ENCODE measurements around the gene F2R. TPM values are rescaled to one million over a fixed set of nuclear protein-coding genes. Genes with fewer than 3 reads are reported as not detected.

F2R gene
- total RNA-seq: 10 to 100 TPM in 1 of 4 donors, 1 to 10 TPM in 2, under 1 TPM in 1; 0.38 to 13.0 (median 4.9) TPM

DNA sequence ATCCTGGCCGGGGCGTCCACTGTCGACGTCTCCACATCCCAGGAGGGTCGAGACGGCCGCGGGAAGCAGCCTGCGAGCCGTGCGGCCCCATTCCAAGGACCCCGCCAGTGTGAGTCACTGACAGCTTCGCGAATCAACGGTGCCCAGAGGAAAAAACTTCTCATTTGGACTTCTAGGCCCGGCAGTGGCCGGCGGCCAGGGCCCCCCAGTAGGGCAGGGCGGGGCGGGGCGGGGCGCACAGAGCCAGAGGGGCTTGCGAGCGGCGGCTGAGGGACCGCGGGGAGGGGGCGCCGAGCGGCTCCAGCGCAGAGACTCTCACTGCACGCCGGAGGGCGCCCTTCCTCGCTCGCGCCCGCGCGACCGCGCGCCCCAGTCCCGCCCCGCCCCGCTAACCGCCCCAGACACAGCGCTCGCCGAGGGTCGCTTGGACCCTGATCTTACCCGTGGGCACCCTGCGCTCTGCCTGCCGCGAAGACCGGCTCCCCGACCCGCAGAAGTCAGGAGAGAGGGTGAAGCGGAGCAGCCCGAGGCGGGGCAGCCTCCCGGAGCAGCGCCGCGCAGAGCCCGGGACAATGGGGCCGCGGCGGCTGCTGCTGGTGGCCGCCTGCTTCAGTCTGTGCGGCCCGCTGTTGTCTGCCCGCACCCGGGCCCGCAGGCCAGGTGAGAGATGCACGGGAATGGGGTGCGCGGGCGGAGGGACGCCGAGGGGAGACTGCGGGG lies at the start of gene F2R:
TSS of gene F2R (plus strand) at position 391 of the 720 bp plus-strand sequence. CDS start at position 573, 182 bp downstream.
- DNase-seq: no peak
- Histone ChIP-seq H3K27me3 (peaks cover 0 to 43% (median 7%) of the 10 kb centered on the region in 4 donors), H3K4me1 (peaks cover 7 to 45% (median 10%) of the 10 kb centered on the region in 3 donors), H3K36me3 (no peaks in the 10 kb centered on the region), H3K9me3 (no peaks in the 10 kb centered on the region), H3K4me3 (peak within 1 kb of the TSS; percentile 47 to 93 (median 57)), H3K27ac (peak within 1 kb of the TSS; percentile 53 to 82 (median 66))
- intact Hi-C loops (cut with DNase I): loop anchor here (10.0 kb wide), 1 partner anchor 59 kb away; no protein-coding TSS in a partner anchor
- 0% methylated on average over 7 of the region's 82 CpGs; no CpG with 5 or more reads in 1 of the 2 donors for WGBS, 2 donors
- TF ChIP-seq POLR2A (IDR thresholded peaks at IDR 0.05): peak in 2 of 4 donors; percentile 13 to 17
- TF ChIP-seq, protein P1, sequence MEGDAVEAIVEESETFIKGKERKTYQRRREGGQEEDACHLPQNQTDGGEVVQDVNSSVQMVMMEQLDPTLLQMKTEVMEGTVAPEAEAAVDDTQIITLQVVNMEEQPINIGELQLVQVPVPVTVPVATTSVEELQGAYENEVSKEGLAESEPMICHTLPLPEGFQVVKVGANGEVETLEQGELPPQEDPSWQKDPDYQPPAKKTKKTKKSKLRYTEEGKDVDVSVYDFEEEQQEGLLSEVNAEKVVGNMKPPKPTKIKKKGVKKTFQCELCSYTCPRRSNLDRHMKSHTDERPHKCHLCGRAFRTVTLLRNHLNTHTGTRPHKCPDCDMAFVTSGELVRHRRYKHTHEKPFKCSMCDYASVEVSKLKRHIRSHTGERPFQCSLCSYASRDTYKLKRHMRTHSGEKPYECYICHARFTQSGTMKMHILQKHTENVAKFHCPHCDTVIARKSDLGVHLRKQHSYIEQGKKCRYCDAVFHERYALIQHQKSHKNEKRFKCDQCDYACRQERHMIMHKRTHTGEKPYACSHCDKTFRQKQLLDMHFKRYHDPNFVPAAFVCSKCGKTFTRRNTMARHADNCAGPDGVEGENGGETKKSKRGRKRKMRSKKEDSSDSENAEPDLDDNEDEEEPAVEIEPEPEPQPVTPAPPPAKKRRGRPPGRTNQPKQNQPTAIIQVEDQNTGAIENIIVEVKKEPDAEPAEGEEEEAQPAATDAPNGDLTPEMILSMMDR (IDR thresholded peaks at IDR 0.05): peak in 4 of 6 experiments; percentile 10 to 46 (median 34)

DNA sequence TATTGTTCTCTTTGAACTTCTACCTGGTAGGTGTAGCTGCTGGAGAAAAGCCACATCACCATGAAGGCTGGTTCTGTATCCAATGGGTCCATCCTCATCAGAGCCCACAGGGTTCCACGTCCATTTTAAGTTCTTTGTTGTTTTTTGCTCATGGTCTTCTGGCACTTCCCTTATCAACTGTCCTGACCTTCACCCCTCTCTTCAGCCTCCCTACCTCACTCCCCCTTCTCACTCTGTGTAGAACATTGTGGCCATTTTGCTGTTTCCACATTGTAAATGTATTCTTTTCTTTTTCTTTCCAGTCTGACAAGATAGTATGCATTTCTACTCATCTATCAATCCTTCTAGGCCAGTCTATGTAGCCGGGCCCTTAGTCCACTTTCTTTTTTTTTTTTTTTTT lies 48.4 kb upstream of the F2R start:
- no peak overlapping the region for H3K27ac ChIP-seq
- TF ChIP-seq, protein P1 (IDR thresholded peaks at IDR 0.05): no peak
- TF ChIP-seq POLR2A (IDR thresholded peaks at IDR 0.05): no peak
- DNase-seq: no peak
- peaks cover 0 to 5% (median 0%) of the 10 kb centered on the region in 3 donors for H3K36me3 ChIP-seq
- WGBS, 2 donors: 64 to 79% methylated on average over 2 of the region's 2 CpGs
- no peaks in the 10 kb centered on the region for H3K9me3 ChIP-seq
- no peak overlapping the region for H3K4me3 ChIP-seq
- intact Hi-C loops (cut with DNase I): no loop called here
- H3K27me3 ChIP-seq: no peaks in the 10 kb centered on the region
- H3K4me1 ChIP-seq: no peaks in the 10 kb centered on the region

DNA sequence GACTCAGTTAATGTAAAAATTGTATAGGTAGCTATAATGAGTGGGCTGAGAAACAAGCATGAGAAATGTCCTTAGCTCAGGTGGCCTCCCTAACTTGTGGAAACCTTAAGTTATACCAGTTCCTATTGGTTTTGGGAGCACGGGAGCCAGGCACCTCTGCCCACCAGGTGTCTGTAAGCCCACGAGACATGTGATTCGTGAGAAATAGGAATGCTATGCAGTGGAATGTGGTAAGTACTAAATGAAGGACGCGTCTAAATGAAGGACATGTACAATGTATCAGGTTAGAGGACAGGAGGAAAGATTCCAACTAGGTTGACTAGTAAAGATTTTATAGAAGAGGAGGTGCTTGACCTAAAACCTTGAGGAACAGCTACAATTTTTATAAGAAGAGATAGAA lies 46.7 kb upstream of the F2R start:
- TF ChIP-seq POLR2A (IDR thresholded peaks at IDR 0.05): no peak
- TF ChIP-seq, protein P1 (IDR thresholded peaks at IDR 0.05): no peak
- Histone ChIP-seq H3K4me3 (no peak overlapping the region), H3K9me3 (no peaks in the 10 kb centered on the region), H3K4me1 (no peaks in the 10 kb centered on the region), H3K27me3 (no peaks in the 10 kb centered on the region), H3K36me3 (peaks cover 0 to 5% (median 0%) of the 10 kb centered on the region in 3 donors), H3K27ac (no peak overlapping the region)
- no peak for DNase-seq
- intact Hi-C loops (cut with DNase I): no loop called here
- 93 to 100% methylated on average over 5 of the region's 5 CpGs for WGBS, 2 donors

DNA sequence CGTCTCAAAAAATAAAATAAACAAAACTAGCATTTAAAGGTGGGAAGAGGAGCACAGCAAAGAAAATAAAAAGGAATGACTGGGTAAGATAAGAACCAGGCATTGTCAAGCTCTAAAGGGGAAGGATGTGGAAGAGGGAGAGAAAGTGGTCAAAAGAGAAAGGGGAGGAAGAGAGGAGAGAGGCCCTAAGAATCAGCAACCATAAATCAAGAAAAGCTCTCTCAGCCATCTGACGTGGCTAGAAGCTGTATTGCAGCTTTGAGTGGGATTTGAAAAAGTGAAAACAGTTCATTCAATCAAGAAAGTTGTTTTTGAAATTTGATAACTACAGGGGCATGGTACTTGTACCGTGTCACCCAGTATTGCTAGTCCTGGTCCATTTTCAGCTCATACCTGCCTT lies 45.4 kb upstream of the F2R start:
- Histone ChIP-seq H3K36me3 (peaks cover 0 to 9% (median 0%) of the 10 kb centered on the region in 3 donors), H3K9me3 (no peaks in the 10 kb centered on the region), H3K27me3 (no peaks in the 10 kb centered on the region), H3K27ac (no peak overlapping the region), H3K4me3 (no peak overlapping the region), H3K4me1 (no peaks in the 10 kb centered on the region)
- TF ChIP-seq POLR2A (IDR thresholded peaks at IDR 0.05): no peak
- TF ChIP-seq, protein P1 (IDR thresholded peaks at IDR 0.05): no peak
- no peak for DNase-seq
- intact Hi-C loops (cut with DNase I): no loop called here
- 81 to 90% methylated on average over 3 of the region's 3 CpGs for WGBS, 2 donors

DNA sequence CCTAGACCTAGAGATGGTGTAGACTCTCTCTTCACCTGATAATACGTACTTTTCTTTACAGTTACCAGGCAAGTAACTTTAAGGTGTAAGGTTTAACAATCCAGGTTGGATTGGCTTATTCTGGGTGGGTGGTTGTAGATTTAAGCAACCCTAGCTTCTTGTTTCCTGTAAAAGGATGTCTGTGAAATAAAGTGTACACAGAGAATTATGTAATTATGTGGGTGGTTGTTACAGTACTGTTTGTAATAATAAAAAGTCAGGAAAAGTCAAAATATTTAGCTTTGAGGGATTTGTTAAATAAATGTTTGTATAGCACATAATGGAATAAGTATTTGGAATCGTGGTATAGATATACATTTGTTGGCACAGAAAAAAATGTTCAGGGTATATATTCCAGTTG lies 43.7 kb upstream of the F2R start:
- Histone ChIP-seq H3K27me3 (no peaks in the 10 kb centered on the region), H3K9me3 (no peaks in the 10 kb centered on the region), H3K27ac (no peak overlapping the region), H3K36me3 (peaks cover 0 to 9% (median 0%) of the 10 kb centered on the region in 3 donors), H3K4me3 (no peak overlapping the region), H3K4me1 (no peaks in the 10 kb centered on the region)
- TF ChIP-seq, protein P1 (IDR thresholded peaks at IDR 0.05): no peak
- TF ChIP-seq POLR2A (IDR thresholded peaks at IDR 0.05): no peak
- 58 to 60% methylated on average over 2 of the region's 2 CpGs for WGBS, 2 donors
- intact Hi-C loops (cut with DNase I): no loop called here
- no peak for DNase-seq

All from esophagus squamous epithelium (tissue), 5 donors.